Measurements from ENCODE around the gene GNB1L.
"Not testable (repeated sequence)": the region's sequence is repeated elsewhere in the genome, so short reads cannot be mapped to it uniquely, and the experiment has no call there.

GNB1L gene

DNA sequence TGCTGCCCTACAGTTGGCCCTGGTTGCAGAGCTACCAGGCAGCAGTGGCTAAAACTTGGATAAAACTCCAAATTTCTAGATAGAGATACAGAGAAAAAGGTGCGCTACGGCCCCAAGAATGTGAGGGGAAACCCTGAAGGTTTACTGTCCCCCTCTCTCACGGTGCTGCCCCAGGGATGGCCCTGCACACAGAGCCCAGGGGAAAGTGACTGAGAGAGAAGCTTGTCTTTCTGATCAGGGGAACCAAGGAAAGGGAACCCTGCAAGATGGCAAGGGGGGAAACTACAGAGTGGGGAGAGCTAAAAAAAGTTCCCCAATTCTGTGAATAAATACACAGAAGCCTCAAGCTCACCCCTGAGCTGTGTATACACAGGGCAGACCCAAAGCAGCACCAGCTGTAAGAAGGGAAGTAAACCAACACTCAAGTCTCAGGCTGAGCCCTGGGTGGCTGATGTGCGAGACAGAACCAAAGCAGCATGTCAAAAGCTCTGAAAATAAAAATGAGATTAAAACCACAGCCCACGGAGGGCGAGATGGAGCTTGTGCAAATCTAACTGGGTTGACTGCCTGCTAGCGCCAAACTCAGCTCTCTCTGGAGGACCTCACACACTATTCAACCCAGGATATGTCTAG lies 22.1 kb downstream of the GNB1L start:
- no peaks in the 10 kb centered on the region for H3K4me1 ChIP-seq (ENCODE audit: control insufficient read depth, insufficient read depth, low read length, poor library complexity, severe bottlenecking)
- H3K4me3 ChIP-seq (ENCODE audit: insufficient read depth, low read depth, low read length, poor library complexity, severe bottlenecking), result no peak overlapping the region
- no peaks in the 10 kb centered on the region for H3K36me3 ChIP-seq (ENCODE audit: control insufficient read depth, insufficient read depth, low read length)
- DNase-seq, result no peak
- no peaks in the 10 kb centered on the region for H3K9me3 ChIP-seq (ENCODE audit: control insufficient read depth, low read length)
- no peaks in the 10 kb centered on the region for H3K27me3 ChIP-seq (replicated peaks; ENCODE audit: control insufficient read depth, insufficient read depth, low read length, poor library complexity, severe bottlenecking)
- H3K27ac ChIP-seq (ENCODE audit: insufficient read depth, low read length, poor library complexity, severe bottlenecking), result no peak overlapping the region

DNA sequence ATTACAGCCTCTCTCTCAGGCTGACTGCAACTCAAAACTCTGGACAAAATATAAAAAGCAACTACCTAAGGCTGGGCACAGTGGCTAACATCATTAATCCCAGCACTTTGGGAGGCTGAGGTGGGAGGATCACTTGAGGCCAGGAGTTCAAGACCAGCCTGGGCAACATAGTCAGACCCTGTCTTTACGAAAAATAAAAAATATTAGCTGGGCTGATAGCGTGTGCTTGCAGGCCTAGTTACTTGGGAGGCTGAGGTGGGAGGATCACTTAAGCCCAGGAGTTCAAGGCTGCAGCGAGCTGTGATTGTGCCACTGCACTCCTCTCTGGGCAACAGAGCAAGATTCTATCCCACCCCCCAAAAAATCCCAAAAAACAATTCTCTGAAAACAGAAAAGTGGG lies 22.7 kb downstream of the GNB1L start:
- H3K36me3 ChIP-seq (ENCODE audit: control insufficient read depth, insufficient read depth, low read length); DNase-seq; H3K27ac ChIP-seq (ENCODE audit: insufficient read depth, low read length, poor library complexity, severe bottlenecking); H3K9me3 ChIP-seq (ENCODE audit: control insufficient read depth, low read length); H3K4me3 ChIP-seq (ENCODE audit: insufficient read depth, low read depth, low read length, poor library complexity, severe bottlenecking); H3K4me1 ChIP-seq (ENCODE audit: control insufficient read depth, insufficient read depth, low read length, poor library complexity, severe bottlenecking); H3K27me3 ChIP-seq (replicated peaks; ENCODE audit: control insufficient read depth, insufficient read depth, low read length, poor library complexity, severe bottlenecking): not testable (repeated sequence)

DNA sequence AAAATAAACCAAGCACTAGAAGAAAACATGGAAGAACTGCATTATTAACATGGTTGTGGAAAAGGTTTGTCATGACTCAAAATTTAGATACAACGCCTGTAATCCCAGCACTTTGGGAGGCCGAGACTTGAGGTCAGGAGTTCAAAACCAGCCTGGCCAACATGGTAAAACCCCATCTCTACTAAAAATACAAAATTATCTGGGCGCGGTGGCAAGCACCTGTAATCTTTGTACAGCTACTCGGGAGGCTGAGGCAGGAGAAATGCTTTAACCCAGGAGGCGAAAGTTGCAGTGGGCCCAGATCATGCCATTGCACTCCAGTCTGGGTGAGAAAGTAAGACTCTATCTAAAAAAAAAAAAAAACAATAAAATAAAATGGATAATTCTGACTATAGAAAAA lies 23.7 kb downstream of the GNB1L start:
- Histone ChIP-seq H3K9me3 (ENCODE audit: control insufficient read depth, low read length) (no peaks in the 10 kb centered on the region), H3K4me1 (ENCODE audit: control insufficient read depth, insufficient read depth, low read length, poor library complexity, severe bottlenecking) (no peaks in the 10 kb centered on the region), H3K4me3 (ENCODE audit: insufficient read depth, low read depth, low read length, poor library complexity, severe bottlenecking) (no peak overlapping the region), H3K36me3 (ENCODE audit: control insufficient read depth, insufficient read depth, low read length) (no peaks in the 10 kb centered on the region), H3K27ac (ENCODE audit: insufficient read depth, low read length, poor library complexity, severe bottlenecking) (no peak overlapping the region), H3K27me3 (replicated peaks; ENCODE audit: control insufficient read depth, insufficient read depth, low read length, poor library complexity, severe bottlenecking) (no peaks in the 10 kb centered on the region)
- DNase-seq, result no peak

GRCh38 chr22:19828035-19828401 lies 26.7 kb downstream of the GNB1L start:
- H3K27me3 ChIP-seq (replicated peaks; ENCODE audit: control insufficient read depth, insufficient read depth, low read length, poor library complexity, severe bottlenecking), result no peaks in the 10 kb centered on the region
- no peaks in the 10 kb centered on the region for H3K9me3 ChIP-seq (ENCODE audit: control insufficient read depth, low read length)
- no peaks in the 10 kb centered on the region for H3K36me3 ChIP-seq (ENCODE audit: control insufficient read depth, insufficient read depth, low read length)
- H3K27ac ChIP-seq (ENCODE audit: insufficient read depth, low read length, poor library complexity, severe bottlenecking), result no peak overlapping the region
- no peaks in the 10 kb centered on the region for H3K4me1 ChIP-seq (ENCODE audit: control insufficient read depth, insufficient read depth, low read length, poor library complexity, severe bottlenecking)
- DNase-seq, result no peak
- no peak overlapping the region for H3K4me3 ChIP-seq (ENCODE audit: insufficient read depth, low read depth, low read length, poor library complexity, severe bottlenecking)

GRCh38 chr22:19827341-19828034 lies 27.2 kb downstream of the GNB1L start:
- Histone ChIP-seq H3K9me3 (ENCODE audit: control insufficient read depth, low read length) (no peaks in the 10 kb centered on the region), H3K27me3 (replicated peaks; ENCODE audit: control insufficient read depth, insufficient read depth, low read length, poor library complexity, severe bottlenecking) (no peaks in the 10 kb centered on the region), H3K27ac (ENCODE audit: insufficient read depth, low read length, poor library complexity, severe bottlenecking) (no peak overlapping the region), H3K36me3 (ENCODE audit: control insufficient read depth, insufficient read depth, low read length) (no peaks in the 10 kb centered on the region), H3K4me3 (ENCODE audit: insufficient read depth, low read depth, low read length, poor library complexity, severe bottlenecking) (no peak overlapping the region), H3K4me1 (ENCODE audit: control insufficient read depth, insufficient read depth, low read length, poor library complexity, severe bottlenecking) (no peaks in the 10 kb centered on the region)
- DNase-seq, result no peak

- H3K9me3 ChIP-seq (ENCODE audit: control insufficient read depth, low read length), result no peaks in the 10 kb centered on the region
- no peak overlapping the region for H3K27ac ChIP-seq (ENCODE audit: insufficient read depth, low read length, poor library complexity, severe bottlenecking)
- H3K4me3 ChIP-seq (ENCODE audit: insufficient read depth, low read depth, low read length, poor library complexity, severe bottlenecking), result no peak overlapping the region
- no peak for DNase-seq
- no peaks in the 10 kb centered on the region for H3K27me3 ChIP-seq (replicated peaks; ENCODE audit: control insufficient read depth, insufficient read depth, low read length, poor library complexity, severe bottlenecking)
- H3K36me3 ChIP-seq (ENCODE audit: control insufficient read depth, insufficient read depth, low read length), result no peaks in the 10 kb centered on the region
- H3K4me1 ChIP-seq (ENCODE audit: control insufficient read depth, insufficient read depth, low read length, poor library complexity, severe bottlenecking), result no peaks in the 10 kb centered on the region
Observed at GRCh38 chr22:19826619-19826950, 28.1 kb downstream of the GNB1L start.

DNA sequence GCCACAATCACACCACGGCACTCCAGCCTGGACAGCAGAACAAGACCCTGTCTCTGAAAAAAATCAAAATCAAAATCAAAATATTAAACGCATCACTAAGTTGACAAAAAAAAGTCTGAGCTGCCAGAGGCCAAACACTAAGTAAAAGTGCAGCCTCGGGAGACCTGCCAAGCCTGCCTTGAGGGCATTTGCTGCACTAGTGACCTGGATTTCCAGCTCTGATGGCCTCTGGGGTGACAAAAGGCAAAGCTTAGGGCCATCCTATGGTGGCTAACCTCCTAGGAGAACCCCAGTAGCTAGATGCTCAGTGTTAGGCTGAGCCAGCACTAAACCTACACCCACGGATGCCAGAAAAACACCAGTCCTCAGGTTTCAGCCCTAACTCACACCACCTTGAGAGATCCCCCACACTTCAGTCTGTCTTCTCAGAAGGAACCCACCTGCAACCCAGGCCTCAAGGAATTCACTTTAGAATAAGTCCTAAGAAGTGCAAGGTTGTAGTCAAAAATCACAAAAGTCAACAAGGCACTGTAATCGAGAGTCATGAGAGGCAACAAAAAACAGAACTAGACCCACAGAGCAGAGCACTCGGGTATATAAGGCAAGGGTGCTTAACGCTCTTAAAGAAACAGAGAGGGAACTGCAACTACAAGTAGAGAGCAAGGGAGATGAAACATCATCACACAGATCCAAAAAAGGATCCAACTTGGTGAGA lies 28.6 kb downstream of the GNB1L start:
- H3K36me3 ChIP-seq (ENCODE audit: control insufficient read depth, insufficient read depth, low read length), result no peaks in the 10 kb centered on the region
- H3K9me3 ChIP-seq (ENCODE audit: control insufficient read depth, low read length), result no peaks in the 10 kb centered on the region
- no peaks in the 10 kb centered on the region for H3K4me1 ChIP-seq (ENCODE audit: control insufficient read depth, insufficient read depth, low read length, poor library complexity, severe bottlenecking)
- no peak overlapping the region for H3K27ac ChIP-seq (ENCODE audit: insufficient read depth, low read length, poor library complexity, severe bottlenecking)
- DNase-seq, result no peak
- H3K27me3 ChIP-seq (replicated peaks; ENCODE audit: control insufficient read depth, insufficient read depth, low read length, poor library complexity, severe bottlenecking), result no peaks in the 10 kb centered on the region
- no peak overlapping the region for H3K4me3 ChIP-seq (ENCODE audit: insufficient read depth, low read depth, low read length, poor library complexity, severe bottlenecking)

DNA sequence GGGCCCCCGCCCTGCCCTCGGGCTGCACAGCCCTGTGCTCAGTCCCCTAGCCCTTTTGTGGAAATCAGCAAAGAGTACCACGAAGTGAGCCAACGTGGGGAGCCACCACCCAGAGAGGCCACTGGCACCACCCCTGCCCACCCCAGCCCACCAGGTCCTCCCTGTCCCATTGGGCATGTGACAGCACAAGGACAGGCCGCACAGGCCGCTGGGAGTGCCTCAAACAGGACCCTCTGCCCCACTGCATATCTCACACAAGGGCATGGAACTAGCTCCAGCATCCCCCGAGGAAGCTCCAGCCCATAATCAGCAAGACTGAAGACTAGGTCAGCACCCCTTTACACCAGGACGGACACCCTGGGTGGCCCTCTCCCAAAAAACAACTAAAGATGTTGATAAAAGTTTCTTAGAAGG lies 29.7 kb downstream of the GNB1L start:
- Histone ChIP-seq H3K4me1 (ENCODE audit: control insufficient read depth, insufficient read depth, low read length, poor library complexity, severe bottlenecking) (no peaks in the 10 kb centered on the region), H3K4me3 (ENCODE audit: insufficient read depth, low read depth, low read length, poor library complexity, severe bottlenecking) (no peak overlapping the region), H3K27me3 (replicated peaks; ENCODE audit: control insufficient read depth, insufficient read depth, low read length, poor library complexity, severe bottlenecking) (no peaks in the 10 kb centered on the region), H3K36me3 (ENCODE audit: control insufficient read depth, insufficient read depth, low read length) (no peaks in the 10 kb centered on the region), H3K27ac (ENCODE audit: insufficient read depth, low read length, poor library complexity, severe bottlenecking) (no peak overlapping the region), H3K9me3 (ENCODE audit: control insufficient read depth, low read length) (no peaks in the 10 kb centered on the region)
- DNase-seq, result no peak

GRCh38 chr22:19824212-19824925 lies 30.3 kb downstream of the GNB1L start:
- no peak overlapping the region for H3K27ac ChIP-seq (ENCODE audit: insufficient read depth, low read length, poor library complexity, severe bottlenecking)
- DNase-seq, result no peak
- H3K4me1 ChIP-seq (ENCODE audit: control insufficient read depth, insufficient read depth, low read length, poor library complexity, severe bottlenecking), result no peaks in the 10 kb centered on the region
- H3K27me3 ChIP-seq (replicated peaks; ENCODE audit: control insufficient read depth, insufficient read depth, low read length, poor library complexity, severe bottlenecking), result no peaks in the 10 kb centered on the region
- no peaks in the 10 kb centered on the region for H3K36me3 ChIP-seq (ENCODE audit: control insufficient read depth, insufficient read depth, low read length)
- no peaks in the 10 kb centered on the region for H3K9me3 ChIP-seq (ENCODE audit: control insufficient read depth, low read length)
- no peak overlapping the region for H3K4me3 ChIP-seq (ENCODE audit: insufficient read depth, low read depth, low read length, poor library complexity, severe bottlenecking)

DNA sequence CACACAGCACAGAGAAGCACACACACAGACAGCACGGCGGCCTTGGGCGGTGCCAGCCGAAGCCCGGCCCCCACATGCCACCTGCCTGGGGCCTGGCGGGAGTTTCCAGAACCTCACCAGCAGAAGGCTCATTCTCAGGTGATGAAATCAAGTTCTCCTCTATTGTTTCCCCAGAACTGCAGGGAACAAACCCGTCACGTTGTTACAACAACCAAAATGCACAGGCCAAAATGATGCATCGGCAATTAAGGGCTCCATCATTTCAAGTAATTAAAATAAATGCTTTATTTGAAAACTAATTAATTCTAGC lies 30.8 kb downstream of the GNB1L start:
- H3K36me3 ChIP-seq (ENCODE audit: control insufficient read depth, insufficient read depth, low read length), result no peaks in the 10 kb centered on the region
- no peaks in the 10 kb centered on the region for H3K9me3 ChIP-seq (ENCODE audit: control insufficient read depth, low read length)
- no peaks in the 10 kb centered on the region for H3K4me1 ChIP-seq (ENCODE audit: control insufficient read depth, insufficient read depth, low read length, poor library complexity, severe bottlenecking)
- H3K27me3 ChIP-seq (replicated peaks; ENCODE audit: control insufficient read depth, insufficient read depth, low read length, poor library complexity, severe bottlenecking), result no peaks in the 10 kb centered on the region
- DNase-seq, result no peak
- no peak overlapping the region for H3K27ac ChIP-seq (ENCODE audit: insufficient read depth, low read length, poor library complexity, severe bottlenecking)
- H3K4me3 ChIP-seq (ENCODE audit: insufficient read depth, low read depth, low read length, poor library complexity, severe bottlenecking), result no peak overlapping the region

Measured in effector memory CD4-positive, alpha-beta T cell (primary cell).